Thoracic aorta (tissue), 2 donors: Measurements from ENCODE around the gene CACNA2D2. TPM values are rescaled to one million over a fixed set of nuclear protein-coding genes. Genes with fewer than 3 reads are reported as not detected.

Experiments
- ATAC-seq: fragments of 150-250 bp; one replicate; pipeline ENCODE4 v1.8.0; 2017; ENCODE audit warnings: low read depth; ENCODE audit not compliant: insufficient number of reproducible peaks, low FRiP score
- DNase-seq: peaks from one replicate; pipeline ENCODE4 v3.0.0-alpha.2; 2020; ENCODE audit warnings: low spot score
- H3K27ac ChIP-seq, 2 donors: fragments of 200-600 bp; sonication (generic); 1 replicate in 1 of 2; 2 replicates in 1 of 2; pipeline ENCODE4 v1.5.1; 2016; ENCODE audit warnings: mild to moderate bottlenecking in 2 of 2, moderate library complexity in 2 of 2
- H3K27me3 ChIP-seq: fragments of 200-600 bp; sonication (generic); replicated peaks from 2 replicates; pipeline ENCODE4 v1.6.0; 2016; ENCODE audit warnings: mild to moderate bottlenecking; ENCODE audit not compliant: insufficient read depth
- H3K36me3 ChIP-seq: fragments of 200-600 bp; sonication (generic); one replicate; pipeline ENCODE4 v1.5.1; 2016
- H3K4me1 ChIP-seq, 2 donors: fragments of 200-600 bp; sonication (generic); 1 replicate in 1 of 2; 2 replicates in 1 of 2; pipeline versions ENCODE4 v1.5.1 to v1.6.0; 2016; ENCODE audit warnings: low read depth in 2 of 2, mild to moderate bottlenecking in 1 of 2; ENCODE audit not compliant: control insufficient read depth in 1 of 2
- H3K4me3 ChIP-seq: fragments of 200-600 bp; sonication (generic); 2 replicates; pipeline ENCODE4 v1.5.1; 2016; ENCODE audit warnings: mild to moderate bottlenecking
- H3K9me3 ChIP-seq: fragments of 200-600 bp; sonication (generic); 2 replicates; pipeline ENCODE4 v1.5.1; 2016
- CTCF ChIP-seq: fragments of 200-600 bp; sonication (generic); IDR thresholded peaks from one replicate; pipeline ENCODE4 v1.5.1; 2019; ENCODE audit warnings: antibody characterized with exemption
- total RNA-seq, 2 donors: library from RNA; depleted of rRNA; stranded (reverse); fragments of >200 nt; gene quantifications; one replicate each; pipeline versions ENCODE4 v1.1.0 to v1.2.3, GENCODE V29; 2016

CACNA2D2 gene
- total RNA-seq, 2 donors from 2014 or later: 2.3 to 4.2 TPM

DNA sequence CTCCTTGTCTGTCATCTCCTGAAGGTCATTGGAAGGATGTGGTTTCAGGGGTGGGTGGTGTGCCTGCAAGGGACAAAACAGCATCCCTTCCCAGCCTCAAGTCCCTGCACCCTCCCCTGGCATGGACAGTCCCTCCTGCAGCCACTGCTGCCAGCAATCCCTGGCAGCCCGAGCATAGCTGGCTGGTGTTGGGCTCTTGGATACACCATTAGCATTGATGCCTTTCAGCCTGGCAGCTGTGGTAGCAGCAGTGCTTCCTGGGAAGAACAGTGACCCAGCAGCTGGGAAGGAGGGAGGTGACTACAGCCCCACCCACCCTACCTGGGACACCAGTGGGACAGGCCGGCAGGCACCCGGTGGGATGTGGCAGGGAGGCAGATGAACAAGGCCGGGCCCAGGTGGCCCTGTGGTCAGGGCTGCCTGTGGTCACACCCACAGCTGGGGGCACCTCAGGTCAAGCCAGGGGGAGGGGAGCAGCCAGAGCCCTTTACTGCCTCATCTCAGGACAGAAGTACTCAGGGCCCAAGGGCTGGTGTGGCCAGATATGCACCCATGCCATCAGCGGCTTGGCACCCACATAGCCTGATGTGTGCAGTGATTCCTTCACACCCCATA is 111.2 kb downstream of the CACNA2D2 start:
- Histone ChIP-seq H3K27me3 (no peaks in the 10 kb centered on the region), H3K4me3 (no peak overlapping the region), H3K9me3 (no peaks in the 10 kb centered on the region), H3K36me3 (no peaks in the 10 kb centered on the region), H3K27ac (peak overlapping the region; percentile 11 to 20), H3K4me1 (peaks cover 10 to 34% of the 10 kb centered on the region in 2 donors)
- ATAC-seq: no peak
- no peak for TF ChIP-seq CTCF
- no peak for DNase-seq

DNA sequence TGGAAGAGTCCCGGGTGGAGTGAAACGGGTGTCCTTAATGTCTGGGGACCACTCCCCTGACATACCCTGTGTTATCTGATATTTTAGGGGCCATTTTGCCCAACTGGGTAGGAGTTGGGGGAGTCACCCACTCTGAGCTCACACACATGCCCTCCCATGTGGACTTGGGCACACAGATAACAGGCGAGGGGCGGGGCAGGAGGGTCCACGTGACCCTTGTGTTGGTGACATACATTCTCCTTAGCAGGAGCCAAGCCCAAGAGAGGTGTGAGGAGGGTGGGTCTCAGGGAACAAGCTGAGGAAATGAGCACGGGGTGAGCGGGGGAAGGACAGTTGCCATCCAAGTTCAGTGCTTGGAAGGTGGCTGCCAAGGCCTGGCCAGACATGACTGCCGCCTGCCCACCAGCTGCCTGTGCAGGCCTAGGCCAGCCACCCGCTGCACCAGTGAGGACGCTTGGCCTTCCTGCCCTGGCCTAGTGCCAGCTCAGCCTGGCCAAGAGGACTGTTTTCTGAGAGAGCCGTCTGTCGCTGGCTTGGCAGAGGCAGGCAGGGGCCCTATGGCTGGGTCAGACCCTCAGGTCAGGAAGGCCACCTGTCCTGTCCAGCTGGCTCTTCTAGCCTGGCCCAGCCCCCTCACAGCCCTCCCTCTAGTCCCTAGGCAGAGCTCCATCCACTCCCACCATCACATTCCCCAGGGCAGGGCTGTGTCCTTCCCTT is 112.8 kb downstream of the CACNA2D2 start:
- DNase-seq (no peak), ATAC-seq (peak; percentile 21)
- no peak for TF ChIP-seq CTCF
- H3K27me3 ChIP-seq: no peaks in the 10 kb centered on the region
- peaks cover 10 to 34% of the 10 kb centered on the region in 2 donors for H3K4me1 ChIP-seq
- H3K27ac ChIP-seq: peak overlapping the region; percentile 63 to 64
- H3K36me3 ChIP-seq: no peaks in the 10 kb centered on the region
- no peaks in the 10 kb centered on the region for H3K9me3 ChIP-seq
- H3K4me3 ChIP-seq: no peak overlapping the region

GRCh38 chr3:50389414-50389767 is 114.0 kb downstream of the CACNA2D2 start:
- Histone ChIP-seq H3K9me3 (no peaks in the 10 kb centered on the region), H3K27ac (no peak overlapping the region), H3K27me3 (no peaks in the 10 kb centered on the region), H3K4me3 (no peak overlapping the region), H3K36me3 (no peaks in the 10 kb centered on the region), H3K4me1 (peaks cover 10 to 34% of the 10 kb centered on the region in 2 donors)
- TF ChIP-seq CTCF: no peak
- no peak for ATAC-seq
- DNase-seq: no peak

- Histone ChIP-seq H3K27me3 (no peaks in the 10 kb centered on the region), H3K36me3 (no peaks in the 10 kb centered on the region), H3K4me1 (peaks cover 10 to 34% of the 10 kb centered on the region in 2 donors), H3K27ac (no peak overlapping the region), H3K9me3 (no peaks in the 10 kb centered on the region), H3K4me3 (no peak overlapping the region)
- ATAC-seq: no peak
- TF ChIP-seq CTCF: no peak
- DNase-seq: no peak
Measured at GRCh38 chr3:50388720-50389413, 114.6 kb downstream of the CACNA2D2 start.

- no peak for DNase-seq
- H3K4me3 ChIP-seq: no peak overlapping the region
- H3K4me1 ChIP-seq: peaks cover 10 to 39% of the 10 kb centered on the region in 2 donors
- no peak for TF ChIP-seq CTCF
- H3K27ac ChIP-seq: no peak overlapping the region
- no peaks in the 10 kb centered on the region for H3K9me3 ChIP-seq
- H3K27me3 ChIP-seq: no peaks in the 10 kb centered on the region
- no peak for ATAC-seq
- H3K36me3 ChIP-seq: no peaks in the 10 kb centered on the region
Measured at GRCh38 chr3:50388016-50388719, 115.3 kb downstream of the CACNA2D2 start.
